Measurements from ENCODE around the gene CETP. TPM values are rescaled to one million over a fixed set of nuclear protein-coding genes. Genes with fewer than 3 reads are reported as not detected.

Gene CETP
- total and polyA plus RNA-seq, 2 of the 13 experiments (the other 11 are each of a cell fraction or from before 2014, with no cell fraction given): 0.31 to 9.8 TPM

DNA sequence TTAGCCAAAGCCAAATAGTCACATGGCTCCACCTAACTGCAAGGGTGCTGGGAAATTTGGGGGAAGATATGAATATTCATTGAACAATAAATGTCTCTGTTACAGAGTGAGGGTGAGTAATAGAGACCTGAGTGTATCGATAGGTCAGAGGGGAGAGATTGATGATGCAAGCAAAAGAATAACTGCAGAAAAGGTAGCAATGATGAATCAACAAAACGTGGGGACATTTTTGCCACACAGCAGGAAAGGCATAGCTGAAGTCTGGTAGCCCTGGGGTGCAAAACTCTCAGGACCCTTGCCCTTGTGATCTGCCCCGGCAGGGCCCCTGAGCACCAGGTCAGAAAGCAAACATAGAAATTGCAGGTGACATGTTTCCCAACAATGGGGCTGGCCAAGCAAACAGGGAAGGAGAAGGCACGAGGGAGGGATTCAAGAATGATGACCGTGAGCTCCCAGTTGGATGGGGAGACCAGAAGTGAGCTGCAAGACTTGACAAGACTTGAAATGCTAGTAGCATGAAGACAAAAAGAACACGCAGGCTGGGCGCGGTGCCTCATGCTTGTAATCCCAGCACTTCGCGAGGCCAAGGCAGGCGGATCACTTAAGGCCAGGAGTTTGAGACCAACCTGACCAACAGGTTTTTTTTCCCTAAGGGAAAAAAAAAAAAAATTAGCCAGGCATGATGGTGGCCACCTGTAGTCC, 42.5 kb upstream of the CETP start (continued):
- no peak for TF ChIP-seq ATRX (CRISPR knock-in tag; IDR thresholded peaks at IDR 0.05; ENCODE audit: borderline replicate concordance)
- TF ChIP-seq RBAK (CRISPR knock-in tag; IDR thresholded peaks at IDR 0.05): 0 out of 2 replicates have a peak, but pooled peaks have one; percentile 55
- TF ChIP-seq PLRG1 (conservative IDR thresholded peaks at IDR 0.05): no peak
- TF ChIP-seq ARNT (IDR thresholded peaks at IDR 0.05): no peak
- TF ChIP-seq ZFAT (CRISPR knock-in tag; conservative IDR thresholded peaks at IDR 0.05): no peak
- peak; percentile 65; the same call in 1 of the 2 replicates for TF ChIP-seq SNAPC2 (CRISPR knock-in tag; IDR thresholded peaks at IDR 0.05)
- no peak for TF ChIP-seq ZKSCAN5 (CRISPR knock-in tag; IDR thresholded peaks at IDR 0.05)
- no peak for TF ChIP-seq ONECUT2 (CRISPR knock-in tag; IDR thresholded peaks at IDR 0.05)
- TF ChIP-seq WIZ (CRISPR knock-in tag; IDR thresholded peaks at IDR 0.05): peak; percentile 65; the same call in 1 of the 2 replicates
- TF ChIP-seq, protein P1, sequence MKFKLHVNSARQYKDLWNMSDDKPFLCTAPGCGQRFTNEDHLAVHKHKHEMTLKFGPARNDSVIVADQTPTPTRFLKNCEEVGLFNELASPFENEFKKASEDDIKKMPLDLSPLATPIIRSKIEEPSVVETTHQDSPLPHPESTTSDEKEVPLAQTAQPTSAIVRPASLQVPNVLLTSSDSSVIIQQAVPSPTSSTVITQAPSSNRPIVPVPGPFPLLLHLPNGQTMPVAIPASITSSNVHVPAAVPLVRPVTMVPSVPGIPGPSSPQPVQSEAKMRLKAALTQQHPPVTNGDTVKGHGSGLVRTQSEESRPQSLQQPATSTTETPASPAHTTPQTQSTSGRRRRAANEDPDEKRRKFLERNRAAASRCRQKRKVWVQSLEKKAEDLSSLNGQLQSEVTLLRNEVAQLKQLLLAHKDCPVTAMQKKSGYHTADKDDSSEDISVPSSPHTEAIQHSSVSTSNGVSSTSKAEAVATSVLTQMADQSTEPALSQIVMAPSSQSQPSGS (CRISPR knock-in tag; IDR thresholded peaks at IDR 0.05): peak; percentile 87
- no peak for TF ChIP-seq NFYB (CRISPR knock-in tag; IDR thresholded peaks at IDR 0.05)
- TF ChIP-seq TEAD2 (CRISPR knock-in tag; IDR thresholded peaks at IDR 0.05): 0 out of 2 replicates have a peak, but pooled peaks have one; percentile 33
- TF ChIP-seq SOX6 (IDR thresholded peaks at IDR 0.05): no peak
- TF ChIP-seq SOX6 (CRISPR knock-in tag; IDR thresholded peaks at IDR 0.05): peak; percentile 96
- peak; percentile 66; the same call in 1 of the 2 replicates for TF ChIP-seq SMAD1 (CRISPR knock-in tag; IDR thresholded peaks at IDR 0.05; ENCODE audit: borderline replicate concordance, low read depth)
- TF ChIP-seq RBFOX2 (IDR thresholded peaks at IDR 0.05; ENCODE audit: low read depth, low read length): no peak
- no peak for TF ChIP-seq ARHGAP35 (CRISPR knock-in tag; IDR thresholded peaks at IDR 0.05; ENCODE audit: borderline replicate concordance)
- no peak for TF ChIP-seq SETDB1 (CRISPR knock-in tag; IDR thresholded peaks at IDR 0.05; ENCODE audit: borderline replicate concordance)
- TF ChIP-seq ZNF224 (CRISPR knock-in tag; IDR thresholded peaks at IDR 0.05): peak; percentile 75; the same call in 1 of the 2 replicates
- TF ChIP-seq, protein P2, sequence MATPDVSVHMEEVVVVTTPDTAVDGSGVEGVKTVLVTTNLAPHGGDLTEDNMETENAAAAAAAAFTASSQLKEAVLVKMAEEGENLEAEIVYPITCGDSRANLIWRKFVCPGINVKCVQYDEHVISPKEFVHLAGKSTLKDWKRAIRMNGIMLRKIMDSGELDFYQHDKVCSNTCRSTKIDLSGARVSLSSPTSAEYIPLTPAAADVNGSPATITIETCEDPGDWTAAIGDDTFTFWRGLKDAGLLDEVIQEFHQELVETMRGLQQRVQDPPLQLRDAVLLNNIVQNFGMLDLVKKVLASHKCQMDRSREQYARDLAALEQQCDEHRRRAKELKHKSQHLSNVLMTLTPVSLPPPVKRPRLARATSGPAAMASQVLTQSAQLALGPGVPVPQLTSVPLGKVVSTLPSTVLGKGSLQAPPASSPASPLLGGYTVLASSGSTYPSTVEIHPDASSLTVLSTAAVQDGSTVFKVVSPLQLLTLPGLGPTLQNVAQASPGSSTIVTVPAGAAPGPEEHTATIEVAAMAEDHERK (CRISPR knock-in tag; IDR thresholded peaks at IDR 0.05; ENCODE audit: low read depth): no peak
- TF ChIP-seq ZNF850 (CRISPR knock-in tag; conservative IDR thresholded peaks at IDR 0.05): no peak
- no peak for TF ChIP-seq SP4 (CRISPR knock-in tag; IDR thresholded peaks at IDR 0.05)
- TF ChIP-seq ZNF207 (IDR thresholded peaks at IDR 0.05; ENCODE audit: borderline replicate concordance): no peak
- peak; percentile 73 for TF ChIP-seq ZNF335 (CRISPR knock-in tag; IDR thresholded peaks at IDR 0.05)
- no peak for TF ChIP-seq HNRNPLL (IDR thresholded peaks at IDR 0.05; ENCODE audit: low read depth, low read length, poor library complexity, severe bottlenecking)
- TF ChIP-seq, protein P3, sequence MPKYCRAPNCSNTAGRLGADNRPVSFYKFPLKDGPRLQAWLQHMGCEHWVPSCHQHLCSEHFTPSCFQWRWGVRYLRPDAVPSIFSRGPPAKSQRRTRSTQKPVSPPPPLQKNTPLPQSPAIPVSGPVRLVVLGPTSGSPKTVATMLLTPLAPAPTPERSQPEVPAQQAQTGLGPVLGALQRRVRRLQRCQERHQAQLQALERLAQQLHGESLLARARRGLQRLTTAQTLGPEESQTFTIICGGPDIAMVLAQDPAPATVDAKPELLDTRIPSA (CRISPR knock-in tag; IDR thresholded peaks at IDR 0.05; ENCODE audit: borderline replicate concordance): no peak; the same call in 1 of the 2 replicates
- TF ChIP-seq RFX1 (IDR thresholded peaks at IDR 0.05): no peak
- TF ChIP-seq, protein P4, sequence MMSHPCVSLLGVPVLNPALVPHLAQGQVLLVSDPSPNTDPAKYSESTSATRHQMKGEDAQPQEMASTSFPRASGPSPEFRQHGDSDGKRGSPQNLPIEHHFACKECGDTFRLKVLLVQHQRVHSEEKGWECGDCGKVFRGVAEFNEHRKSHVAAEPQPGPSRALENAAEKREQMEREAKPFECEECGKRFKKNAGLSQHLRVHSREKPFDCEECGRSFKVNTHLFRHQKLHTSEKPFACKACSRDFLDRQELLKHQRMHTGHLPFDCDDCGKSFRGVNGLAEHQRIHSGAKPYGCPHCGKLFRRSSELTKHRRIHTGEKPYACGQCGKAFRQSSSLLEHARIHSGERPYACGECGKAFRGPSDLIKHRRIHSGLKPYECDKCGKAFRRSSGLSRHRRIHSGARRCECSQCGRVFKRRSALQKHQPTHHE (CRISPR knock-in tag; IDR thresholded peaks at IDR 0.05; ENCODE audit: borderline replicate concordance): 0 out of 2 replicates have a peak, but pooled peaks have one; percentile 46
